GM18861 (cell line): Measurements from ENCODE around the gene CERCAM.

ENCODE experiments used
- ATAC-seq: cut with Tn5 transposase; IDR thresholded peaks from one replicate; pipeline ENCODE4 v1.9.1; 2021; ENCODE audit not compliant: unreplicated experiment

The CERCAM gene

GRCh38 chr9:128420651-128421481 lies at the start of gene CERCAM:
CERCAM (plus strand) TSS chr9:128420857; CDS start chr9:128420878, 21 bp downstream.
- peak; percentile 40 for ATAC-seq

- no peak for ATAC-seq
These were observed 49.0 kb upstream of the CERCAM start for GRCh38 chr9:128371630-128372117.

GRCh38 chr9:128372188-128372641 lies 48.4 kb upstream of the CERCAM start:
- ATAC-seq: no peak

- ATAC-seq: no peak
These were observed 47.9 kb upstream of the CERCAM start for GRCh38 chr9:128372784-128373183.

- no peak for ATAC-seq
These were observed 46.4 kb upstream of the CERCAM start for GRCh38 chr9:128374221-128374675.

- ATAC-seq: no peak
These were observed 44.8 kb upstream of the CERCAM start for GRCh38 chr9:128375865-128376264.

GRCh38 chr9:128382261-128382660 lies 38.4 kb upstream of the CERCAM start:
- no peak for ATAC-seq

- ATAC-seq: no peak
These were observed 37.5 kb upstream of the CERCAM start for GRCh38 chr9:128383007-128383753.

- no peak for ATAC-seq
These were observed 36.9 kb upstream of the CERCAM start for GRCh38 chr9:128383791-128384190.

GRCh38 chr9:128384801-128385495 lies 35.7 kb upstream of the CERCAM start:
- ATAC-seq: no peak

- no peak for ATAC-seq
These were observed 34.9 kb upstream of the CERCAM start for GRCh38 chr9:128385496-128386460.

- no peak for ATAC-seq
These were observed 32.5 kb upstream of the CERCAM start for GRCh38 chr9:128388150-128388549.

- ATAC-seq: no peak
These were observed 31.1 kb upstream of the CERCAM start for GRCh38 chr9:128389395-128390149.

- ATAC-seq: no peak
These were observed 30.4 kb upstream of the CERCAM start for GRCh38 chr9:128390150-128390812.

GRCh38 chr9:128390813-128391711 lies 29.6 kb upstream of the CERCAM start:
- ATAC-seq: no peak

GRCh38 chr9:128391956-128392301 lies 28.7 kb upstream of the CERCAM start:
- no peak for ATAC-seq

GRCh38 chr9:128392302-128393144 lies 28.1 kb upstream of the CERCAM start:
- no peak for ATAC-seq
